Measurements from ENCODE around the gene COPS2.
"Not testable (repeated sequence)": the region's sequence is repeated elsewhere in the genome, so short reads cannot be mapped to it uniquely, and the experiment has no call there.

COPS2 gene

GRCh38 chr15:49093252-49094105, 61.9 kb downstream of the COPS2 start:
- DNase-seq (ENCODE audit: insufficient read length), result no peak
- no peak for FAIRE-seq
- TF ChIP-seq POLR2AphosphoS5 (IDR thresholded peaks at IDR 0.05; ENCODE audit: low read depth, low read length), result no peak
- TF ChIP-seq TAF1 (IDR thresholded peaks at IDR 0.05; ENCODE audit: borderline replicate concordance, low read depth, low read length), result no peak
- TF ChIP-seq POLR2A (IDR thresholded peaks at IDR 0.05; ENCODE audit: low read depth, low read length), result no peak

- DNase-seq (ENCODE audit: insufficient read length) (no peak), FAIRE-seq (no peak)
- no peak for TF ChIP-seq POLR2AphosphoS5 (IDR thresholded peaks at IDR 0.05; ENCODE audit: low read depth, low read length)
- TF ChIP-seq POLR2A (IDR thresholded peaks at IDR 0.05; ENCODE audit: low read depth, low read length), result no peak
Measured at GRCh38 chr15:49088996-49089395, 66.4 kb downstream of the COPS2 start.

- TF ChIP-seq POLR2A (IDR thresholded peaks at IDR 0.05; ENCODE audit: low read depth, low read length) (no peak), TAF1 (IDR thresholded peaks at IDR 0.05; ENCODE audit: borderline replicate concordance, low read depth, low read length) (no peak), POLR2AphosphoS5 (IDR thresholded peaks at IDR 0.05; ENCODE audit: low read depth, low read length) (no peak)
- DNase-seq (ENCODE audit: insufficient read length) (no peak), FAIRE-seq (no peak)
Measured at GRCh38 chr15:49085696-49086459, 69.5 kb downstream of the COPS2 start.

GRCh38 chr15:49084285-49084570, 71.2 kb downstream of the COPS2 start:
- DNase-seq (ENCODE audit: insufficient read length) (no peak), FAIRE-seq (no peak)
- TF ChIP-seq TAF1 (IDR thresholded peaks at IDR 0.05; ENCODE audit: borderline replicate concordance, low read depth, low read length) (no peak), POLR2AphosphoS5 (IDR thresholded peaks at IDR 0.05; ENCODE audit: low read depth, low read length) (no peak), POLR2A (IDR thresholded peaks at IDR 0.05; ENCODE audit: low read depth, low read length) (no peak)

GRCh38 chr15:49083401-49084284, 71.8 kb downstream of the COPS2 start:
- FAIRE-seq, result no peak
- DNase-seq (ENCODE audit: insufficient read length), result no peak
- TF ChIP-seq TAF1 (IDR thresholded peaks at IDR 0.05; ENCODE audit: borderline replicate concordance, low read depth, low read length) (no peak), POLR2AphosphoS5 (IDR thresholded peaks at IDR 0.05; ENCODE audit: low read depth, low read length) (no peak), POLR2A (IDR thresholded peaks at IDR 0.05; ENCODE audit: low read depth, low read length) (no peak)

- FAIRE-seq (no peak), DNase-seq (ENCODE audit: insufficient read length) (no peak)
- TF ChIP-seq POLR2AphosphoS5 (IDR thresholded peaks at IDR 0.05; ENCODE audit: low read depth, low read length) (no peak), POLR2A (IDR thresholded peaks at IDR 0.05; ENCODE audit: low read depth, low read length) (no peak), TAF1 (IDR thresholded peaks at IDR 0.05; ENCODE audit: borderline replicate concordance, low read depth, low read length) (no peak)
Measured at GRCh38 chr15:49082960-49083359, 72.4 kb downstream of the COPS2 start.

- DNase-seq (ENCODE audit: insufficient read length) (no peak), FAIRE-seq (no peak)
- TF ChIP-seq POLR2AphosphoS5 (IDR thresholded peaks at IDR 0.05; ENCODE audit: low read depth, low read length), result no peak
- no peak for TF ChIP-seq TAF1 (IDR thresholded peaks at IDR 0.05; ENCODE audit: borderline replicate concordance, low read depth, low read length)
- no peak for TF ChIP-seq POLR2A (IDR thresholded peaks at IDR 0.05; ENCODE audit: low read depth, low read length)
Measured at GRCh38 chr15:49079340-49080039, 75.9 kb downstream of the COPS2 start.

GRCh38 chr15:49075881-49076280, 79.5 kb downstream of the COPS2 start:
- DNase-seq (ENCODE audit: insufficient read length) (no peak), FAIRE-seq (no peak)
- TF ChIP-seq POLR2A (IDR thresholded peaks at IDR 0.05; ENCODE audit: low read depth, low read length) (no peak), TAF1 (IDR thresholded peaks at IDR 0.05; ENCODE audit: borderline replicate concordance, low read depth, low read length) (no peak), POLR2AphosphoS5 (IDR thresholded peaks at IDR 0.05; ENCODE audit: low read depth, low read length) (no peak)

GRCh38 chr15:49074589-49075287, 80.7 kb downstream of the COPS2 start:
- not testable (repeated sequence) for DNase-seq (ENCODE audit: insufficient read length); FAIRE-seq

All from GM12892 (cell line).